Measurements from ENCODE around the gene RNLS.

- TF ChIP-seq, protein P1, sequence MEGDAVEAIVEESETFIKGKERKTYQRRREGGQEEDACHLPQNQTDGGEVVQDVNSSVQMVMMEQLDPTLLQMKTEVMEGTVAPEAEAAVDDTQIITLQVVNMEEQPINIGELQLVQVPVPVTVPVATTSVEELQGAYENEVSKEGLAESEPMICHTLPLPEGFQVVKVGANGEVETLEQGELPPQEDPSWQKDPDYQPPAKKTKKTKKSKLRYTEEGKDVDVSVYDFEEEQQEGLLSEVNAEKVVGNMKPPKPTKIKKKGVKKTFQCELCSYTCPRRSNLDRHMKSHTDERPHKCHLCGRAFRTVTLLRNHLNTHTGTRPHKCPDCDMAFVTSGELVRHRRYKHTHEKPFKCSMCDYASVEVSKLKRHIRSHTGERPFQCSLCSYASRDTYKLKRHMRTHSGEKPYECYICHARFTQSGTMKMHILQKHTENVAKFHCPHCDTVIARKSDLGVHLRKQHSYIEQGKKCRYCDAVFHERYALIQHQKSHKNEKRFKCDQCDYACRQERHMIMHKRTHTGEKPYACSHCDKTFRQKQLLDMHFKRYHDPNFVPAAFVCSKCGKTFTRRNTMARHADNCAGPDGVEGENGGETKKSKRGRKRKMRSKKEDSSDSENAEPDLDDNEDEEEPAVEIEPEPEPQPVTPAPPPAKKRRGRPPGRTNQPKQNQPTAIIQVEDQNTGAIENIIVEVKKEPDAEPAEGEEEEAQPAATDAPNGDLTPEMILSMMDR (conservative IDR thresholded peaks at IDR 0.05; ENCODE audit: low read depth, low read length), result no peak
- TF ChIP-seq EZH2 (IDR thresholded peaks at IDR 0.05; ENCODE audit: borderline replicate concordance, low read depth, low read length, poor library complexity, severe bottlenecking), result no peak
Observed at GRCh38 chr10:88497913-88498312, 85.2 kb downstream of the RNLS start.

Measured in A673 (cell line).